Keratinocyte (primary cell): ENCODE measurements around the gene DISC1. TPM values are rescaled to one million over a fixed set of nuclear protein-coding genes. Genes with fewer than 3 reads are reported as not detected.

Experiments used
- DNase-seq: peaks from one replicate; pipeline ENCODE4 v3.0.0-alpha.2; 2011; ENCODE audit warnings: low read depth, missing footprints, low spot score
- FAIRE-seq: peaks from 2 replicates; lab custom pipeline; 2011; peaks lifted over from hg19 to GRCh38; lab: Jason Lieb, UNC
- H2AFZ ChIP-seq: 2 replicates; pipeline ENCODE4 v1.6.0; 2012; ENCODE audit warnings: low read length, control low read depth, inconsistent platforms; ENCODE audit not compliant: control insufficient read depth
- H3K27ac ChIP-seq: 2 replicates; pipeline ENCODE4 v1.5.1; 2011; ENCODE audit warnings: low read length; ENCODE audit not compliant: control insufficient read depth, insufficient read depth
- H3K27me3 ChIP-seq: 3 replicates; pipeline ENCODE4 v1.6.0; 2011; ENCODE audit warnings: low read length; ENCODE audit not compliant: control insufficient read depth, insufficient read depth; ENCODE audit errors: extremely low read depth
- H3K36me3 ChIP-seq, 2 experiments: 2 replicates in 1 of 2; 3 replicates in 1 of 2; pipeline ENCODE4 v1.5.1; 2011; ENCODE audit warnings: low read length in 2 of 2, mild to moderate bottlenecking in 1 of 2; ENCODE audit not compliant: control insufficient read depth in 2 of 2, insufficient read depth in 2 of 2; ENCODE audit errors: extremely low read depth in 1 of 2
- H3K4me1 ChIP-seq: 3 replicates; pipeline ENCODE4 v1.5.1; 2011; ENCODE audit warnings: low read length; ENCODE audit not compliant: control insufficient read depth, insufficient read depth; ENCODE audit errors: extremely low read depth
- H3K4me2 ChIP-seq: 3 replicates; pipeline ENCODE4 v1.6.0; 2011; ENCODE audit warnings: low read depth, low read length; ENCODE audit not compliant: control insufficient read depth, insufficient read depth; ENCODE audit errors: extremely low read depth
- H3K4me3 ChIP-seq, 3 experiments: fragments of 200-600 bp in 1 of 3; sonication (generic) in 1 of 3; 2 replicates in 2 of 3; 3 replicates in 1 of 3; pipeline ENCODE4 v1.5.1; 2011 to 2016; ENCODE audit warnings: low read length in 3 of 3, mild to moderate bottlenecking in 3 of 3, control low read depth in 2 of 3, inconsistent platforms in 1 of 3, low read depth in 1 of 3, mixed read lengths in 1 of 3, mixed run types in 1 of 3, moderate library complexity in 1 of 3; ENCODE audit not compliant: control insufficient read depth in 2 of 3, insufficient read depth in 2 of 3; ENCODE audit errors: extremely low read depth in 1 of 3
- H3K79me2 ChIP-seq: 2 replicates; pipeline ENCODE4 v1.6.0; 2012; ENCODE audit warnings: low read length; ENCODE audit not compliant: control insufficient read depth, insufficient read depth
- H3K9ac ChIP-seq: 3 replicates; pipeline ENCODE4 v1.6.0; 2011; ENCODE audit warnings: low read length; ENCODE audit not compliant: control insufficient read depth, insufficient read depth; ENCODE audit errors: extremely low read depth
- H3K9me1 ChIP-seq: 3 replicates; pipeline ENCODE4 v1.6.0; 2011; ENCODE audit warnings: low read length; ENCODE audit not compliant: control insufficient read depth, insufficient read depth; ENCODE audit errors: extremely low read depth
- H3K9me3 ChIP-seq: 2 replicates; pipeline ENCODE4 v1.5.1; 2012; ENCODE audit warnings: low read depth, low read length; ENCODE audit not compliant: control insufficient read depth
- H4K20me1 ChIP-seq: 3 replicates; pipeline ENCODE4 v1.6.0; 2011; ENCODE audit warnings: low read length; ENCODE audit not compliant: control insufficient read depth, insufficient read depth; ENCODE audit errors: extremely low read depth
- EZH2 ChIP-seq: IDR thresholded peaks from one replicate; pipeline ENCODE4 v1.6.1; 2012; ENCODE audit warnings: inconsistent platforms, mild to moderate bottlenecking, low read length, moderate library complexity
- dilution Hi-C: fragments of 300-500 bp; cut with MboI; formaldehyde crosslinking; loops from one replicate; pipeline ENCODE4 v1.7.0; 2020; ENCODE audit warnings: low sequenced_read_pairs; ENCODE audit not compliant: extremely low pct_ligation_motif_present
- polyA plus RNA-seq, 5 experiments: library from polyadenylated mRNA; depleted of rRNA in 3 of 5; stranded (reverse) in 3 of 5; stranded (forward) in 1 of 5; unstranded in 1 of 5; fragments of >200 nt; gene quantifications; 1 replicate in 1 of 5; 2 replicates in 3 of 5; 3 replicates in 1 of 5; pipeline versions ENCODE4 v1.2.1 to v1.2.3, GENCODE V29; 2011 to 2012; ENCODE audit warnings: missing spikeins in 2 of 5, low read depth in 1 of 5, low replicate concordance in 1 of 5
- TF ChIP-seq, protein P1 (sequence below), 3 experiments: IDR thresholded peaks in 1 of 3; conservative IDR thresholded peaks in 1 of 3; optimal IDR thresholded peaks in 1 of 3; 2 replicates in 2 of 3; 3 replicates in 1 of 3; pipeline versions ENCODE3 to v1.5.1; 2011; ENCODE audit warnings: low read length in 3 of 3, mild to moderate bottlenecking in 3 of 3, moderate library complexity in 2 of 3, control low read depth in 1 of 3, inconsistent platforms in 1 of 3; ENCODE audit not compliant: insufficient read depth in 2 of 3; ENCODE audit errors: extremely low read depth in 1 of 3

Gene DISC1
- polyA plus RNA-seq, 1 donor (not counting 4 experiments of a cell fraction or from before 2014, with no cell fraction given): 0.47 TPM

DNA sequence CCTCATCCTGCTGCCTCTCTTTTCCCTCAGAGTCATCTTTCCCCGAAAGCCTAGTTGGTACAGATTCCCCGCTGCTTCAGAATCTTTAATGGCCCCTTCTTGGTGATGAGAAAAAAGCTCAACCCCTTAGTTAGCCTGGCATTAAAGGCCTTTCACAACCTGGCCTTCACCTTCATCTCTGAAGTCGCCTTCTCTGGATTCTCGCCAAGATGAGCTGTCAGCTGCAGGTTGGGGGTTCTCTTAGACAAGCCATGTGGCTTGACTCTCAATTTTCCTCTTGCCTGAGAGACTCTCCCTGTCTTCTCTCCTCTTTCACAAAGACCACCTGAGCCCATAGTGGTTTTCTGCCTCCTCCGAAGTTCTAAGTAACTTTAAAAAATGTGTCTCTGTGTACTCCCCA, 15.5 kb upstream of the DISC1 start:
- Histone ChIP-seq H3K9me3 (no peaks in the 10 kb centered on the region), H3K27me3 (no peaks in the 10 kb centered on the region), H4K20me1 (no peaks in the 10 kb centered on the region), H3K79me2 (no peaks in the 10 kb centered on the region), H2AFZ (no peak overlapping the region), H3K4me1 (no peaks in the 10 kb centered on the region), H3K27ac (no peak overlapping the region), H3K4me2 (no peak overlapping the region), H3K9ac (no peak overlapping the region), H3K4me3 (no peak overlapping the region), H3K9me1 (no peaks in the 10 kb centered on the region), H3K36me3 (no peaks in the 10 kb centered on the region)
- dilution Hi-C loops: no loop called here
- DNase-seq (no peak), FAIRE-seq (no peak)
- TF ChIP-seq, protein P1, sequence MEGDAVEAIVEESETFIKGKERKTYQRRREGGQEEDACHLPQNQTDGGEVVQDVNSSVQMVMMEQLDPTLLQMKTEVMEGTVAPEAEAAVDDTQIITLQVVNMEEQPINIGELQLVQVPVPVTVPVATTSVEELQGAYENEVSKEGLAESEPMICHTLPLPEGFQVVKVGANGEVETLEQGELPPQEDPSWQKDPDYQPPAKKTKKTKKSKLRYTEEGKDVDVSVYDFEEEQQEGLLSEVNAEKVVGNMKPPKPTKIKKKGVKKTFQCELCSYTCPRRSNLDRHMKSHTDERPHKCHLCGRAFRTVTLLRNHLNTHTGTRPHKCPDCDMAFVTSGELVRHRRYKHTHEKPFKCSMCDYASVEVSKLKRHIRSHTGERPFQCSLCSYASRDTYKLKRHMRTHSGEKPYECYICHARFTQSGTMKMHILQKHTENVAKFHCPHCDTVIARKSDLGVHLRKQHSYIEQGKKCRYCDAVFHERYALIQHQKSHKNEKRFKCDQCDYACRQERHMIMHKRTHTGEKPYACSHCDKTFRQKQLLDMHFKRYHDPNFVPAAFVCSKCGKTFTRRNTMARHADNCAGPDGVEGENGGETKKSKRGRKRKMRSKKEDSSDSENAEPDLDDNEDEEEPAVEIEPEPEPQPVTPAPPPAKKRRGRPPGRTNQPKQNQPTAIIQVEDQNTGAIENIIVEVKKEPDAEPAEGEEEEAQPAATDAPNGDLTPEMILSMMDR (optimal IDR thresholded peaks at IDR 0.05 in 1 of 3, IDR thresholded peaks at IDR 0.05 in 1 of 3, conservative IDR thresholded peaks at IDR 0.05 in 1 of 3; ENCODE audit: extremely low read depth in 1 of 3, insufficient read depth in 2 of 3, low read length in 3 of 3): no peak
- no peak for TF ChIP-seq EZH2

DNA sequence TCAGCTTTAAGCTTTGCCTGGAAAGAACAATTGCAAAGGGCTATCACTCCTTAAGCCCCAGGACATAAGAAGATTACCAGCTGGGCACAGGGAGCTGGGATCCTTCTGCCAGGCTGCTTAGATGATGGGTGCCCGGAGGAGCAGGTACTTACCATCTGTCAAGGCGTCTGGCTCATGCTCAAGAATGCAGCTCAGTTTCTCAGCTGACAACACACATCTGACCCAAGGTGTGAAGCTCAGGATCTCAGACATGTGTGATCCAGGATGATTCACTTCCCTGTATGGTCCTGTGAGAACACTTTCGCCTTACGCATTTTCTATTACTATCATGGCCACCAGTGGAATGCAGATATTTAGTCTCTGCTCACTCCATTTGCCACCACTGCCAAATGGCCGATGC, 14.7 kb upstream of the DISC1 start:
- dilution Hi-C loops: no loop called here
- DNase-seq: no peak
- no peaks in the 10 kb centered on the region for H3K9me1 ChIP-seq

More for the DNA sequence above, 14.7 kb upstream of the DISC1 start:
- TF ChIP-seq EZH2: no peak
- TF ChIP-seq, protein P1 (optimal IDR thresholded peaks at IDR 0.05 in 1 of 3, IDR thresholded peaks at IDR 0.05 in 1 of 3, conservative IDR thresholded peaks at IDR 0.05 in 1 of 3; ENCODE audit: extremely low read depth in 1 of 3, insufficient read depth in 2 of 3, low read length in 3 of 3): no peak
- Histone ChIP-seq H3K36me3 (no peaks in the 10 kb centered on the region), H4K20me1 (no peaks in the 10 kb centered on the region), H3K27me3 (no peaks in the 10 kb centered on the region), H3K4me2 (no peak overlapping the region), H3K9ac (no peak overlapping the region), H3K4me1 (no peaks in the 10 kb centered on the region), H2AFZ (no peak overlapping the region), H3K79me2 (no peaks in the 10 kb centered on the region), H3K4me3 (no peak overlapping the region), H3K27ac (no peak overlapping the region), H3K9me3 (no peaks in the 10 kb centered on the region)
- no peak for FAIRE-seq
